Psoas muscle (tissue), 8 donors: Measurements from ENCODE around the gene MAP1LC3B. TPM values are rescaled to one million over a fixed set of nuclear protein-coding genes. Genes with fewer than 3 reads are reported as not detected.

ENCODE experiments used
- ATAC-seq, 4 donors: fragments of 200-7000 bp; cut with Tn5 transposase; one replicate each; pipeline ENCODE4 v1.9.1; 2020; ENCODE audit warnings: moderate library complexity in 3 of 4, mild to moderate bottlenecking in 2 of 4
- DNase-seq, 2 donors: peaks; one replicate each; pipeline ENCODE4 v3.0.0-alpha.2; 2020
- H3K27ac ChIP-seq: fragments of 200-600 bp; one replicate; pipeline ENCODE4 v1.8.0; 2022
- H3K27me3 ChIP-seq, 3 donors: fragments of 200-600 bp in 1 of 3; one replicate each; pipeline versions ENCODE4 v1.6.1 to v1.8.0; 2013 to 2022; ENCODE audit warnings: low read length in 2 of 3, mild to moderate bottlenecking in 2 of 3, moderate library complexity in 1 of 3; ENCODE audit not compliant: insufficient read depth in 3 of 3
- H3K36me3 ChIP-seq, 2 donors: fragments of 200-600 bp in 1 of 2; one replicate each; pipeline versions ENCODE4 v1.6.1 to v1.8.0; 2013 to 2022; ENCODE audit warnings: low read depth in 1 of 2, mild to moderate bottlenecking in 1 of 2, moderate library complexity in 1 of 2; ENCODE audit not compliant: insufficient read depth in 1 of 2
- H3K4me1 ChIP-seq: fragments of 200-600 bp; one replicate; pipeline ENCODE4 v1.8.0; 2022
- H3K4me3 ChIP-seq: fragments of 200-600 bp; one replicate; pipeline ENCODE4 v1.8.0; 2022; ENCODE audit warnings: mild to moderate bottlenecking
- H3K9me3 ChIP-seq: fragments of 200-600 bp; one replicate; pipeline ENCODE4 v1.8.0; 2022
- CTCF ChIP-seq: fragments of 200-600 bp; IDR thresholded peaks from one replicate; pipeline ENCODE4 v1.8.0; 2022; ENCODE audit warnings: antibody characterized with exemption
- whole genome bisulfite sequencing, 3 donors: extraction: QIAGEN DNeasy Blood & Tissue Kit; methylation state at CpG; one replicate each; pipeline versions ENCODE4 v1.1.6 to v1.1.7; 2013; 5-methylcytosine and 5-hydroxymethylcytosine counted together
- intact Hi-C, 2 donors: fragments of 100-400 bp; cut with DNase I; formaldehyde crosslinking; loops; one replicate each; pipeline versions ENCODE4 v1.11.0 to v1.14.2; 2022
- polyA plus RNA-seq, 3 donors: library from polyadenylated mRNA; stranded (reverse); fragments of 200-250 nt; gene quantifications; one replicate each; pipeline ENCODE4 v1.2.3, GENCODE V29; 2013
- total RNA-seq, 4 donors: library from RNA; stranded (reverse); fragmentation: NEBNext Ultra II Directional in 2 of 4; extraction: Animal tissue kit (Norgen Biotek cat#: 25700) in 2 of 4; gene quantifications; one replicate each; pipeline versions ENCODE4 v1.2.1 to v1.2.4, GENCODE V29; 2021 to 2023
- donor health status: healthy with polysubstance abuse.
- donor health status: DM: no; HTN: no; CAD: no; lungs with moderate emphysema.
- donor health status: Bipolar disorder and iron deficiency.
- donor health status: healthy.
- donor health status: DM: yes; HTN: yes; CAD: no.
- donor health status: DM: no; HTN: no; CAD: no.
- donor health status: DM: no; HTN: no; CAD: no.
- donor health status: DM: yes; HTN: yes; CAD: no.

MAP1LC3B gene
- total and polyA plus RNA-seq, 7 donors = 114 to 189 (median 158) TPM

- Histone ChIP-seq H3K27me3 (no peaks in the 10 kb centered on the region), H3K4me1 (peaks cover 18% of the 10 kb centered on the region), H3K9me3 (no peaks in the 10 kb centered on the region), H3K4me3 (no peak overlapping the region), H3K36me3 (peaks cover 0 to 16% of the 10 kb centered on the region in 2 donors), H3K27ac (no peak overlapping the region)
- ATAC-seq (no peak), DNase-seq (peak in 1 of 2 donors; percentile 11)
- 87 to 91% (median 90%) methylated on average over 22 of the region's 22 CpGs for WGBS, 3 donors
- intact Hi-C loops = no loop called here
- TF ChIP-seq CTCF = no peak
These were observed 42.1 kb downstream of the MAP1LC3B start for GRCh38 chr16:87434146-87434667.

GRCh38 chr16:87435372-87436224, 43.5 kb downstream of the MAP1LC3B start:
- peaks cover 18% of the 10 kb centered on the region for H3K4me1 ChIP-seq
- no peak for TF ChIP-seq CTCF
- H3K27me3 ChIP-seq = no peaks in the 10 kb centered on the region
- peak overlapping the region; percentile 41 for H3K27ac ChIP-seq
- H3K4me3 ChIP-seq = peak overlapping the region; percentile 30
- DNase-seq (peak in 1 of 2 donors; percentile 42), ATAC-seq (peak in 3 of 4 donors; percentile 27 to 48 (median 32))
- H3K9me3 ChIP-seq = no peaks in the 10 kb centered on the region
- H3K36me3 ChIP-seq = peaks cover 0 to 12% of the 10 kb centered on the region in 2 donors
- intact Hi-C loops = no loop called here
- WGBS, 3 donors = 57 to 69% (median 65%) methylated on average over 22 to 23 of the region's 23 CpGs

- 61 to 64% (median 63%) methylated on average over 26 to 29 of the region's 29 CpGs for WGBS, 3 donors
- Histone ChIP-seq H3K4me3 (peak overlapping the region; percentile 30), H3K9me3 (no peaks in the 10 kb centered on the region), H3K27ac (peak overlapping the region; percentile 41), H3K36me3 (peaks cover 0 to 9% of the 10 kb centered on the region in 2 donors), H3K4me1 (peaks cover 18% of the 10 kb centered on the region), H3K27me3 (no peaks in the 10 kb centered on the region)
- intact Hi-C loops = no loop called here
- ATAC-seq = peak in 2 of 4 donors; percentile 23
- no peak for TF ChIP-seq CTCF
- DNase-seq = peak; percentile 32 to 35
These were observed 44.4 kb downstream of the MAP1LC3B start for GRCh38 chr16:87436225-87437172.

- H3K4me3 ChIP-seq = no peak overlapping the region
- no peak for ATAC-seq
- WGBS, 3 donors = 94 to 98% (median 96%) methylated on average over 14 of the region's 14 CpGs
- no peaks in the 10 kb centered on the region for H3K9me3 ChIP-seq
- intact Hi-C loops = no loop called here
- DNase-seq = peak in 1 of 2 donors; percentile 36
- H3K27me3 ChIP-seq = no peaks in the 10 kb centered on the region
- peaks cover 25% of the 10 kb centered on the region for H3K4me1 ChIP-seq
- H3K27ac ChIP-seq = no peak overlapping the region
- peaks cover 0 to under 1% of the 10 kb centered on the region in 2 donors for H3K36me3 ChIP-seq
- TF ChIP-seq CTCF = no peak
These were observed 45.2 kb downstream of the MAP1LC3B start for GRCh38 chr16:87437327-87437726.
